Stimulated activated CD8-positive, alpha-beta memory T cell treated with anti-CD3 and anti-CD28 coated beads, Interleukin-12 subunit alpha, Interleukin-12 subunit beta, amount 100 ng/mL, for 24 hours (primary cell): Measurements from ENCODE around the gene SLC7A14.

Experiments
- DNase-seq: peaks from one replicate; pipeline ENCODE4 v3.0.0-alpha.2; 2020; ENCODE audit errors: extremely low read depth

SLC7A14 gene

DNA sequence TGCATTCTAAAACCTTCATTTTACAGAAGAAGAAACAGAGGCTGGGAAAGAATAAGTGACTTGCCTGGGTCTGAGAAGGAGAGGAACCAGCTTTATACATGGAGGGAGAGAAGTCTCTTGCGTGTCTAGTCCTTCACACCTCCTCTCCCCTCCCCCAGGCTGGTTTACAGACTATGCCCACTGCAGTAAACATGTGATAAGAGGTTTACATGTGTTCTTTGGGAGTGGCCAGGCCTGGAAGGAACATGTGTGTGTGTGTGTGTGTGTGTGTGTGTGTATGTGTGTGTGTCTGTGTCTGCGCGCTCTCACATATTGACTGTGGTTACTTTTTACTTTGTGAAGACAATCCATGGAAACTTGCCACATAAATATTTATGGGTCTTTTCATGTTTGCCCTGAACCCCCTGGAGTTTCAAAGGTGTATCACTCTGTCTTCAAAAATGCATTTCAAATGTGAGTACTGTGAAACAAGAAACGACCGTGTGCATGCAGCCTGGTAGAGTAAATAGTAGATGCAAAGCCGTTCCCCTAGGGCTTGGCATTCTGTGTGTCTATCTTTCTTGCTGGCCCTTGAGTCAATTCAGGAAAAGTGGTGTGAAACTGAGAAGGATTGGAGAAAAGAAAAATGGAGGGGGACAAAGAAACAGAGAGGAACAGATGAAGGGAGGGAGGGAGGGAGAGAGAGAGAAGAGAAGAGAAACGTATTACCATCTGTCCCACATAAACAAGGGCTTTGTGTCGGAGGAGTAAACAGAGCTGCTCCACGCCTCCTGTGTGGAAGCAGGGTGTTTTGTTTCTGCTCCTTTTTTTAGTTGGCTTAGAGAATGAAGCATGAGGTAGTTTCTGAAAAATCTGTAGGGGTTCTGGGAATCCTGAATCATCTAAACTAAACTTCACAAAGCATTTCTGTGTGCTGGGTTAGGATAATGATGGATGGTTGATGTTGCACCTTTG is 115.5 kb downstream of the SLC7A14 start:
- DNase-seq = no peak

DNA sequence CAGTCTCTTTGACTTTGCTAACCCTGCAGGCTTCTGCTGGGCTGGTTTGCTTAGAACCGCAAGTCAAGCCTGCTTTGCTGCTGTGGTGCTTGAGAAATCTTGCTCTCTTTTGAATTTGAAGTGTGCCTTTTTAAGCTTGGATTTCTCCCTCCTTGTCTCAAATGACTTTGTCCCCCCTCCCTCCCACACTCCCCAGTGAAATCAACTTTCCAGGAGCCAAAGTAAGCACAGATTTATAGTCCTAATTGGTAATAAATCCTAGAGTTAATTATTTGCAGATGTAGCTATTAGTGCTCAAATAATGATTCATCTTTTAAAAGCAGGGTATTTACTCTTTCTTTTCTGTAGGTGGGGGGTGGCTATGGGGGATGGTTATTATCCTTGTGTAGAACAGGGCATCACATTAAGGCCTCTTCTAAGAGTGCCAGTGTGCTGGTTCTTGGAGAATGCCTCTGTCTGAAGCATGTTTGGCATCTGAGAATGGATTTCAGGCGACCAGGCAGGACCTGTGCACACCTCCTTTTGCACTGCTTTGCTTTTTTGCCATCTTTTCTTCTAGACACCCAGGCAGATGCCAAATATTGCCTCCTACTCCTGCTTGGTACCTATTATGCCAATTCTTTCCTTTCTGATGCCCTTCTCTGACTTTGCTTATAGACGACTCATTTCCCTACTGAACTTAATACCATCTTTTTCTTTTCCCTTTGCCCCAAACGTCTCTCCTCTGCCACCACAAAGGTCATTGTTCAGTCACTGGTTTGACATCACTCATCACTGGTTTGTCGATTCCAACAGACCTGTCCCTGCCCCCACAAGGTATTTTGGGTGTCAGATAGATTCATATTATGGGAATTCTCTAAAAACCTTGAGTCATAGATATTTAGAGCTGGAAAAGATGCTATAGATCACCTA is 116.5 kb downstream of the SLC7A14 start:
- DNase-seq = no peak

DNA sequence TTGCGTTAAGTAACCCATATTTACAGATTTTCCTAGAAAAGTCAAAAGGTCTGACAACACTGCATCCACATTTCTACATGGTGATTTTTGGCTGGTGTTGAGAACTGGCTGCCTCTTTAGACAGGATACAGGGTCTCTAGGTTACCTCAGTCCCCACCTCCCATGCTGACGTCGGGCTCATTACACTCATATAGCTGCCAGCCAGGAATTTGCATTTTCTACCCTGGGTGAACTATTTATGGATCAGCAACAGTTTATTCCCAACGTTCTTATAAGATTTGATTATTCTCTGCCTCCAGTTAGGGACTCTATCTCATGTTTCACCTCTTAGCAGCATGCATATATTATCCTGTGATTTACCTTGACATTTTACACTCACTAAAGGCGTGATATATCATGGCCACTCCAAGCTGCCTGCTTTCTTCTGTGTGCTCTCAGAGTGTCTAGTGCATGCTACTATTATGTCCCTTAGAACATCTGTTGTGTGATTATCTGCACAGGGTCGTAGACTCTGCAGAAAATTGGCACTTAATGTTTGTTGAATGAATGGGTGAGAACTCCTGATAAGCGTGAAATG is 118.2 kb downstream of the SLC7A14 start:
- no peak for DNase-seq

- no peak for DNase-seq
Observed at GRCh38 chr3:170467007-170467406, 118.9 kb downstream of the SLC7A14 start.

DNA sequence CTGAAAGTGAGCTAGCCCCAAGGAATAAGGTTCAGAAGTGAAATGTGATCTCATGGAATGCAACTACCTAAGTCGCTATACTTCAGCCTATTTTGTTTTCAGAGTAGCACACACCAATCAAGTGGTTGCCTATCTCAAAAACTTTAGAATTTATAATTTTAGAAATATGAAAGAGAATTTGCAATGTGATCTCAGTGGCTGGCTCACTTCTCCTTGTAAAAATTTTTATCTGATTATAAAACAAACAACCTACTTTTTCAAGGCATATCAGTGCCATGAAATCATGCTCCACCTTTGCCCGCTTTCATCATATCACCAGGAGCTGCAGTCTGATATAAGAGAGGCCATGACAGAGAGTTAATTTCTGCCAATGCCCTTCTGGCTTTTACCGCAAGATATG is 119.9 kb downstream of the SLC7A14 start:
- DNase-seq = no peak

GRCh38 chr3:170463011-170463410 is 122.9 kb downstream of the SLC7A14 start:
- DNase-seq = no peak

- DNase-seq = no peak
Observed at GRCh38 chr3:170458285-170458684, 127.6 kb downstream of the SLC7A14 start.

DNA sequence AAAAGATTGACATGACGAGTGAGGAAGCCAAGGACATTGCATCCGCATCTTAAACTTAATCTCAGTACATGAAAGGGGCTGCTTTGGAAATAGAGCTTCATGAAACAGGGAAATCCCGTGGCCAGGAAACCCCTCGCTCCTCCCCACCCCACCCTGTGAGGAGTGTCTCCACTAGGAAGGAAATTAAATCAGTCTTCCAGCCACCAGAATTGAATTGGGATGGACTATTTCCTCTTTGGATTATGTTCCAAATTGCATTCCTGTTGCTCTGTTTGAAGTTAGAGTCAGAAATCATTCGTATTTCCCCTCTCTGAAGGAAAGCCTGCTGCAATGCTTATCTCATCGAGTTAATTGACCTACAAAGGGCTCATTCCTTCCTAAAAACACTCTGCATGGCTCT is 131.4 kb downstream of the SLC7A14 start:
- no peak for DNase-seq

- no peak for DNase-seq
Observed at GRCh38 chr3:170450039-170450438, 135.8 kb downstream of the SLC7A14 start.

GRCh38 chr3:170448584-170448983 is 137.3 kb downstream of the SLC7A14 start:
- no peak for DNase-seq

DNA sequence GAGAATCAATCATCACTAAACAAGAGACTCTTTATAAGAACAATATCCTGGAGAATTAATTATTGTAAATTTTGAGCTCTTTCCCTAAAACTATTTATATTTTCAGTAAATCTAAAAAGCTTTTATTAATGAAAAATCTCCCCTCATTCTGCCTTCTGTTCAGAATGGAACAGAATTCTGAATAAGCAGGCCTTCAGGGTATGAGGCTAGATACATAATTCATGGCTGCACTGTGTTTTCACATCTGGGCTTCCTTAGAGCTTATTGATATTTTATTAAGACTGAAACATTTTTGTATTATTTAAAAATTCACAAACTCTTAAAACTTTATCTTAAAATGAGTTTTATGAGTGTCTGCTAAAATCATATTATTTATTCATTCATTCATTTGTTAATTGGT is 142.4 kb downstream of the SLC7A14 start:
- no peak for DNase-seq

DNA sequence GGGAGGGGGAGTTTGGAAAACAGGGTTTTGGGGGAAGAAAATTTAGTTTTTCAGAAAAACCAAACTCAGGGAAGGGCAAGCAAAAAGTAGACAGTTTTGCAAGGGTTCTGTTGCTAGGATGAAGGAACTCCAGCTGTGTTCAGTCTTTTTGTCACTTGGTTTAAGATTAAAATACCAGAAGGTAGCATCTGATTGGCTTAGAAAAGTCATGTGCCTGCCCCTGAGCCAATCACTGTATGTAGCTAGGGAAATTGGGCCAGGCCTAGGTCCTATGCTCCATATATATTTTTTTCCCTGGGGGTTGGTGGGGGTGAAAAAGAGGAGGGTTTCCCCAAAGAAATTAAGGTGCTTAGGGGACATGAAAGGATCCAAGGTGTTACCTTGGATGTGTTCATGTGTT is 142.9 kb downstream of the SLC7A14 start:
- DNase-seq = no peak

DNA sequence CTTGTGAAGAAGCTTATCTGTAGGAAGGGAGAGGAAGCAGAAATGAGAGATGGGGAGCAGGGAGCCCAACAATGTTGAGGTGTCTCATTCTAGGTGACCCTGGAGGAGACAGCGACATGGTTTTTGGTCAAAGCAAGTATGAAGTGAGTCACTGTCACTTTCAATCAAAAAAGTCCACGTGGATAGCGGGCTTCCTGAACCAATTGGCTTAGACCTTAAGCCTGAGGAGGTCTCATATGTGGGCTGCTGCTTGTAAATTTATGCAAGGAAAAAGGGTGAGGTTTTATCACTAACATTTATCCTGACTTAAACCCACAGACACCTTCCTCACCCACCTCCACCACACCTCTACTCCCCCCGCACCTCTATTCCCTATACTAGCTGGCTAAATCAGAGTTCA is 144.5 kb downstream of the SLC7A14 start:
- no peak for DNase-seq

- DNase-seq = no peak
Observed at GRCh38 chr3:170440344-170440743, 145.5 kb downstream of the SLC7A14 start.

- DNase-seq = no peak
Observed at GRCh38 chr3:170438836-170439235, 147.0 kb downstream of the SLC7A14 start.

GRCh38 chr3:170437696-170438407 is 148.0 kb downstream of the SLC7A14 start:
- no peak for DNase-seq

GRCh38 chr3:170437176-170437575 is 148.7 kb downstream of the SLC7A14 start:
- no peak for DNase-seq

DNA sequence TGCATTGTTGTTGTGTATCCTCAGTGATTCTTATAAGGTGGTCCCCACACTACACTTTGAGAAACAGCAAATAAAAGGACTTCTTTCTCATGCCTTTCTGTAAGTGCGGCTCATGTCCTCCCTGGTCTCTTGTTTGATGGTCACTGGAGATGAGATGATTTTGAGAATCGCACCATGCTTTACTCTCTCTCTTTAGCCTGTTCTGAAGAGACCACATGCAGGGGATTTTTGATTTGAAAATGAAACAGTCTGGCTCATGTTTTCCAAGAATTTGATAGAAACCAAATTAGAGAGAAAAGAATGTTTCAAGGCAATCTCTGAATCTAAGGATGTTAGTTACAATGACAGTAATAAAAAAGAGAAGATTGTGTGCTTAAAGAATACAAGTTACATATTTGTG is 149.2 kb downstream of the SLC7A14 start:
- no peak for DNase-seq

- no peak for DNase-seq
Observed at GRCh38 chr3:170432416-170432815, 153.5 kb downstream of the SLC7A14 start.

DNA sequence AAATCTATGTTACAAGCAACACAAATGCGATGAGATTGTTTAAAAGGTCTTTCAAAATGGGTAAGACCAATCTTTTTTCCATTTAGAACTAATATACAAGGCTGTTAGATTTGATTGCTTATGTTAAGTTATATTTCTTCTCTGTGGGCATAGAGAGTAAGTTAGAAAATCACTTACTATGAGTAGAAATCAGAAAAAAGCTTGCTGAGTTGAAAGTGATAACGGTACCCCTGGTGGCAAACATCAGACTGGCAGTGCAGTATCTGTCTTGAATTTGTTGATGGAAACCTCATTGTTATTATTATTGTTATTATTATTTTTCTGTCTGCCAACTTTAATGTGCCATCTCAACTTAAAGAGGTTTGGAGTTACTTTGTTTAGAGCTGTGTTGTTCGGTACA is 154.8 kb downstream of the SLC7A14 start:
- no peak for DNase-seq

DNA sequence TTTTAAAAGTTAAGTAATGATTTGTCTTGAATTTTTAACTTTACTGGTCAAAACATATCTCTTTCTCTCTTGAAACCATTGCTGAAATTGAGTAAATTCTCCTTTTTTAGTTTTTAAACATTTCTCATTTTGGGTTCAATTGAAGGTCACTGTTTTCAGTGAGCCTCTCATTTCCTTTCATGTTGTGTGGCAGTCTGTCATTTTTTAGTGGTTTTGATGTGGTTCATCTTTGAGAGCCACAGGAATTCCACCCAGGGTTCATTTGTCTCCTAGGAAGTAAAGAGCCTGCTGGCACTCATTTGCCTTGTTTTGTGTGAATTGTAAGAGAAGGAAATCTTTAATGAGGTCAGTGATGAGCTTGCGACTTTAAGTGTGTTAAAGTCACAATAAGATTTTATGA is 156.8 kb downstream of the SLC7A14 start:
- DNase-seq = no peak

- no peak for DNase-seq
Observed at GRCh38 chr3:170428095-170428494, 157.8 kb downstream of the SLC7A14 start.
